K562 (cell line): ENCODE measurements around the gene NEU1. TPM values are rescaled to one million over a fixed set of nuclear protein-coding genes. Genes with fewer than 3 reads are reported as not detected.
A peak's percentile ranks its signal among the peaks of the same experiment; 100 is the strongest.

Experiments
- BCL6 ChIP-seq: fragments of 250-450 bp; sonication (Bioruptor Pico); IDR thresholded peaks from 2 replicates; pipeline ENCODE4 v1.4.0; 2020
- CBX8 ChIP-seq: fragments of 200-600 bp; sonication (generic); IDR thresholded peaks from 2 replicates; pipeline ENCODE4 v1.6.1; 2012; ENCODE audit warnings: borderline replicate concordance, mixed run types, low read depth, mild to moderate bottlenecking, moderate library complexity, mixed read lengths, low read length, control low read depth, inconsistent platforms; ENCODE audit not compliant: poor library complexity, severe bottlenecking; ENCODE audit errors: extremely low read depth
- EZH2 ChIP-seq: IDR thresholded peaks from 2 replicates; pipeline ENCODE4 v1.6.1; 2012; ENCODE audit warnings: low read depth, mild to moderate bottlenecking, inconsistent platforms, low read length, borderline replicate concordance
- FOSL1 ChIP-seq: fragments of 200-800 bp; sonication (Bioruptor generic); conservative IDR thresholded peaks from 2 replicates; pipeline ENCODE4 v1.6.1; 2016; ENCODE audit warnings: missing genetic modification characterization, missing compliant biosample characterization
- KAT8 ChIP-seq: fragments of 450-650 bp; IDR thresholded peaks from 2 replicates; pipeline ENCODE4 v1.6.1; 2016; ENCODE audit warnings: low read depth, mild to moderate bottlenecking
- LEF1 ChIP-seq: fragments of 450-650 bp; IDR thresholded peaks from 2 replicates; pipeline ENCODE4 v1.6.1; 2016; ENCODE audit warnings: mild to moderate bottlenecking
- MAZ ChIP-seq, 2 experiments: fragments of 450-650 bp in 1 of 2; sonication (generic) in 1 of 2; formaldehyde crosslinking; IDR thresholded peaks in 1 of 2; conservative IDR thresholded peaks in 1 of 2; 2 replicates each; pipeline versions ENCODE4 v1.4.0 to v1.5.0; 2020; ENCODE audit warnings: mild to moderate bottlenecking in 1 of 2, missing genetic modification reagents in 1 of 2
- MCM5 ChIP-seq: fragments of 450-650 bp; IDR thresholded peaks from 2 replicates; pipeline ENCODE4 v1.6.1; 2016; ENCODE audit warnings: low read depth
- MXI1 ChIP-seq: IDR thresholded peaks from 2 replicates; pipeline ENCODE4 v1.6.1; 2011; ENCODE audit warnings: low read depth, mild to moderate bottlenecking, improper control_type of control experiment, low read length
- NELFE ChIP-seq: IDR thresholded peaks from 2 replicates; pipeline ENCODE4 v1.6.1; 2011; ENCODE audit warnings: mild to moderate bottlenecking; ENCODE audit not compliant: insufficient read depth, insufficient read length
- NFE2 ChIP-seq: IDR thresholded peaks from 2 replicates; pipeline ENCODE4 v1.6.1; 2014; ENCODE audit warnings: antibody characterized with exemption, low read depth
- OTX1 ChIP-seq: fragments of 450-650 bp; formaldehyde crosslinking; IDR thresholded peaks from 2 replicates; pipeline ENCODE4 v1.4.0; 2022; ENCODE audit warnings: mild to moderate bottlenecking
- TCF7L2 ChIP-seq: fragments of 150-350 bp; IDR thresholded peaks from 2 replicates; pipeline ENCODE4 v1.6.1; 2016; ENCODE audit warnings: low read depth, mild to moderate bottlenecking, low read length, moderate library complexity
- ZBTB1 ChIP-seq: sonication (generic); formaldehyde crosslinking; IDR thresholded peaks from 2 replicates; pipeline ENCODE4 v1.8.1; 2023; ENCODE audit warnings: missing genetic modification reagents, low read depth, mild to moderate bottlenecking, borderline replicate concordance
- ZFP1 ChIP-seq: fragments of 450-650 bp; formaldehyde crosslinking; IDR thresholded peaks from 2 replicates; pipeline ENCODE4 v1.4.0; 2020; ENCODE audit warnings: mild to moderate bottlenecking, mixed read lengths
- ZFP36 ChIP-seq: fragments of 150-350 bp; IDR thresholded peaks from 2 replicates; pipeline ENCODE4 v1.6.1; 2018; ENCODE audit warnings: low read length, low read depth; ENCODE audit not compliant: partially characterized antibody
- ZNF140 ChIP-seq: fragments of 250-450 bp; sonication (Bioruptor Pico); IDR thresholded peaks from 2 replicates; pipeline ENCODE4 v1.8.0; 2021; ENCODE audit warnings: moderate library complexity, mild to moderate bottlenecking, inconsistent platforms
- ZNF143 ChIP-seq: sonication (generic); formaldehyde crosslinking; IDR thresholded peaks from 2 replicates; pipeline ENCODE4 v1.9.0; 2022; ENCODE audit warnings: mild to moderate bottlenecking, missing genetic modification reagents
- ZNF174 ChIP-seq: fragments of 250-450 bp; sonication (Bioruptor Pico); IDR thresholded peaks from 2 replicates; pipeline ENCODE4 v1.4.0; 2020; ENCODE audit warnings: mild to moderate bottlenecking
- ZNF184 ChIP-seq: sonication (generic); formaldehyde crosslinking; IDR thresholded peaks from 2 replicates; pipeline ENCODE4 v1.5.0; 2020; ENCODE audit warnings: missing genetic modification reagents
- ZNF766 ChIP-seq: fragments of 200-800 bp; sonication (Bioruptor generic); conservative IDR thresholded peaks from 2 replicates; pipeline ENCODE4 v1.6.1; 2016; ENCODE audit warnings: missing genetic modification characterization, missing compliant biosample characterization
- ZNF77 ChIP-seq: fragments of 250-450 bp; sonication (Bioruptor Pico); IDR thresholded peaks from 2 replicates; pipeline ENCODE4 v1.5.0; 2020
- polyA plus RNA-seq, 8 experiments: library from polyadenylated mRNA; depleted of rRNA in 4 of 8; stranded (reverse) in 5 of 8; unstranded in 3 of 8; fragments of >200 nt; fragmentation: Nextera tagmentation in 2 of 8; fragmentation: Illumina TruSeq in 1 of 8; extraction: Ambion mirVana in 2 of 8; extraction: Trizol in 1 of 8; gene quantifications; 2 replicates each; pipeline versions ENCODE4 v1.2.1 to v1.2.3, GENCODE V29; 2011 to 2014; ENCODE audit warnings: inconsistent platforms in 1 of 8, missing spikeins in 1 of 8
- total RNA-seq, 7 experiments: library from RNA; depleted of rRNA in 6 of 7; stranded (reverse); fragments of >200 nt in 6 of 7; fragmentation: Illumina TruSeq in 2 of 7; extraction: Trizol in 2 of 7; gene quantifications; 2 replicates each; pipeline versions ENCODE4 v1.2.1 to v1.2.3, GENCODE V29; 2011 to 2021; ENCODE audit warnings: low replicate concordance in 1 of 7
- TF ChIP-seq, protein P1 (sequence below): fragments of 450-650 bp; formaldehyde crosslinking; conservative IDR thresholded peaks from 2 replicates; pipeline ENCODE4 v1.4.0; 2022; ENCODE audit warnings: mild to moderate bottlenecking, missing genetic modification characterization
- TF ChIP-seq, protein P2 (sequence below): fragments of 450-650 bp; IDR thresholded peaks from 2 replicates; pipeline ENCODE4 v1.6.1; 2018; ENCODE audit not compliant: partially characterized antibody

Gene NEU1
- total and polyA plus RNA-seq, 9 of the 15 experiments (the other 6 are each of a cell fraction or from before 2014, with no cell fraction given): 14.8 to 67.8 (median 51.0) TPM

DNA sequence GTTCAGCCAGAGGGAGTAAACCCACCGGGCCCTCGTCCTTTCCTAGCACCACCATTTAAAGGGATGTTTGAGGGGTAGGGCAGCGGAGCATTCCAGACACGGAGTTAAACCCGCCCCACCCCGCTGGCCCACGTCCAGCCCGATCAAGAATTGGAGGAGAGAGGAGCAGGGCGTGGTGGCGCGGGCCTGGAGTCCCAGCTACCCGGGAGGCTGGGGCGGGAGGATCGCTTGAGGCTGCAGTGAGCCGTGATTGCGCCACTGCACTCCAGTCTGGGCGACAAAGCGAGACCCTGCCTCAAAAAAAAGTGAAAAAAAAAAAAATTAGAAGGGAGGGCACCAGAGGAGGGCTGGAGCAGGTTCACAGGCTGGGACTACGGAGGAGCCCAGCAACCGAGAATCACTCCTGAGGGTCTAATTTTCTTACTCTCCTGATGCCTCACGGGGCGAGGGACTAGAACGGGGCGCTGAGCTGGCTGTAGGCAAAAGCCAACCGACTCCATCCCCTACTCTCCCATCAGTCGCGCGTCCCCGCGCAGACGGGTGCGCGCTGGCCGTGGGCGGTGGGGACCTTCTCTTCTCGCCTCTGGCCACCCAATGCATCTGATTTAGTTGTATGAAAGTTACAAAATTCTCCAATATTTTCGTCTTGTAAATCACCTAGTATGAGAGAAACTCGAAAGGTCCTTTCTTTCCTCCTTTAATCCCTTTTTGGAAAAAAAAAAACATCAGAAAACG, 41.2 kb downstream of the NEU1 start (continued):
- TF ChIP-seq MCM5 (no peak), ZNF77 (CRISPR knock-in tag) (no peak), MXI1 (no peak), ZFP36 (peak; percentile 60), FOSL1 (no peak), ZNF174 (CRISPR knock-in tag) (no peak), NFE2 (no peak), ZNF143 (no peak; the same call in 1 of the 2 replicates), OTX1 (CRISPR knock-in tag) (0 out of 2 replicates have a peak, but pooled peaks have one; percentile 42), ZFP1 (CRISPR knock-in tag) (peak; percentile 21; the same call in 1 of the 2 replicates), MAZ (CRISPR knock-in tag; conservative IDR thresholded peaks at IDR 0.05 in 1 of 2, IDR thresholded peaks at IDR 0.05 in 1 of 2) (peak; percentile 56 to 61; a peak in 3 of 4 replicates), ZNF140 (CRISPR knock-in tag) (no peak), ZNF184 (no peak), NELFE (no peak), ZBTB1 (peak; percentile 5; the same call in 1 of the 2 replicates), TCF7L2 (no peak), LEF1 (no peak), EZH2 (no peak), KAT8 (no peak), BCL6 (CRISPR knock-in tag) (no peak), ZNF766 (CRISPR knock-in tag) (no peak), CBX8 (no peak)
- TF ChIP-seq, protein P1, sequence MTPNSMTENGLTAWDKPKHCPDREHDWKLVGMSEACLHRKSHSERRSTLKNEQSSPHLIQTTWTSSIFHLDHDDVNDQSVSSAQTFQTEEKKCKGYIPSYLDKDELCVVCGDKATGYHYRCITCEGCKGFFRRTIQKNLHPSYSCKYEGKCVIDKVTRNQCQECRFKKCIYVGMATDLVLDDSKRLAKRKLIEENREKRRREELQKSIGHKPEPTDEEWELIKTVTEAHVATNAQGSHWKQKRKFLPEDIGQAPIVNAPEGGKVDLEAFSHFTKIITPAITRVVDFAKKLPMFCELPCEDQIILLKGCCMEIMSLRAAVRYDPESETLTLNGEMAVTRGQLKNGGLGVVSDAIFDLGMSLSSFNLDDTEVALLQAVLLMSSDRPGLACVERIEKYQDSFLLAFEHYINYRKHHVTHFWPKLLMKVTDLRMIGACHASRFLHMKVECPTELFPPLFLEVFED: no peak; the same call in 1 of the 2 replicates
- TF ChIP-seq, protein P2, sequence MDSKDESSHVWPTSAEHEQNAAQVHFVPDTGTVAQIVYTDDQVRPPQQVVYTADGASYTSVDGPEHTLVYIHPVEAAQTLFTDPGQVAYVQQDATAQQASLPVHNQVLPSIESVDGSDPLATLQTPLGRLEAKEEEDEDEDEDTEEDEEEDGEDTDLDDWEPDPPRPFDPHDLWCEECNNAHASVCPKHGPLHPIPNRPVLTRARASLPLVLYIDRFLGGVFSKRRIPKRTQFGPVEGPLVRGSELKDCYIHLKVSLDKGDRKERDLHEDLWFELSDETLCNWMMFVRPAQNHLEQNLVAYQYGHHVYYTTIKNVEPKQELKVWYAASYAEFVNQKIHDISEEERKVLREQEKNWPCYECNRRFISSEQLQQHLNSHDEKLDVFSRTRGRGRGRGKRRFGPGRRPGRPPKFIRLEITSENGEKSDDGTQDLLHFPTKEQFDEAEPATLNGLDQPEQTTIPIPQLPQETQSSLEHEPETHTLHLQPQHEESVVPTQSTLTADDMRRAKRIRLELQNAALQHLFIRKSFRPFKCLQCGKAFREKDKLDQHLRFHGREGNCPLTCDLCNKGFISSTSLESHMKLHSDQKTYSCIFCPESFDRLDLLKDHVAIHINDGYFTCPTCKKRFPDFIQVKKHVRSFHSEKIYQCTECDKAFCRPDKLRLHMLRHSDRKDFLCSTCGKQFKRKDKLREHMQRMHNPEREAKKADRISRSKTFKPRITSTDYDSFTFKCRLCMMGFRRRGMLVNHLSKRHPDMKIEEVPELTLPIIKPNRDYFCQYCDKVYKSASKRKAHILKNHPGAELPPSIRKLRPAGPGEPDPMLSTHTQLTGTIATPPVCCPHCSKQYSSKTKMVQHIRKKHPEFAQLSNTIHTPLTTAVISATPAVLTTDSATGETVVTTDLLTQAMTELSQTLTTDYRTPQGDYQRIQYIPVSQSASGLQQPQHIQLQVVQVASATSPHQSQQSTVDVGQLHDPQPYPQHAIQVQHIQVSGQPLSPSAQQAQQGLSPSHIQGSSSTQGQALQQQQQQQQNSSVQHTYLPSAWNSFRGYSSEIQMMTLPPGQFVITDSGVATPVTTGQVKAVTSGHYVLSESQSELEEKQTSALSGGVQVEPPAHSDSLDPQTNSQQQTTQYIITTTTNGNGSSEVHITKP: no peak
